Effector memory CD4-positive, alpha-beta T cell (primary cell): ENCODE results near the gene C16orf92.
"Not testable (repeated sequence)": the region's sequence is repeated elsewhere in the genome, so short reads cannot be mapped to it uniquely, and the experiment has no call there.

ENCODE experiments used
- DNase-seq, 3 donors: peaks; one replicate each; pipeline ENCODE4 v3.0.0-alpha.2; 2020
- H3K27ac ChIP-seq: 2 replicates; pipeline ENCODE4 v1.7.0; 2013; ENCODE audit warnings: mild to moderate bottlenecking, low read length, moderate library complexity; ENCODE audit not compliant: insufficient read depth, poor library complexity, severe bottlenecking
- H3K27me3 ChIP-seq: replicated peaks from 2 replicates; pipeline ENCODE4 v1.7.0; 2013; ENCODE audit warnings: mild to moderate bottlenecking, low read length; ENCODE audit not compliant: insufficient read depth, control insufficient read depth, poor library complexity, severe bottlenecking
- H3K36me3 ChIP-seq: 2 replicates; pipeline ENCODE4 v1.7.0; 2013; ENCODE audit warnings: mild to moderate bottlenecking, low read length, moderate library complexity; ENCODE audit not compliant: control insufficient read depth, insufficient read depth
- H3K4me1 ChIP-seq: 2 replicates; pipeline ENCODE4 v1.7.0; 2013; ENCODE audit warnings: low read length, mild to moderate bottlenecking; ENCODE audit not compliant: control insufficient read depth, insufficient read depth, poor library complexity, severe bottlenecking
- H3K4me3 ChIP-seq: 2 replicates; pipeline ENCODE4 v1.7.0; 2013; ENCODE audit warnings: low read length, low read depth, mild to moderate bottlenecking; ENCODE audit not compliant: insufficient read depth, poor library complexity, severe bottlenecking
- H3K9me3 ChIP-seq: 2 replicates; pipeline ENCODE4 v1.7.0; 2013; ENCODE audit warnings: mild to moderate bottlenecking, low read length, moderate library complexity; ENCODE audit not compliant: control insufficient read depth

The C16orf92 gene

DNA sequence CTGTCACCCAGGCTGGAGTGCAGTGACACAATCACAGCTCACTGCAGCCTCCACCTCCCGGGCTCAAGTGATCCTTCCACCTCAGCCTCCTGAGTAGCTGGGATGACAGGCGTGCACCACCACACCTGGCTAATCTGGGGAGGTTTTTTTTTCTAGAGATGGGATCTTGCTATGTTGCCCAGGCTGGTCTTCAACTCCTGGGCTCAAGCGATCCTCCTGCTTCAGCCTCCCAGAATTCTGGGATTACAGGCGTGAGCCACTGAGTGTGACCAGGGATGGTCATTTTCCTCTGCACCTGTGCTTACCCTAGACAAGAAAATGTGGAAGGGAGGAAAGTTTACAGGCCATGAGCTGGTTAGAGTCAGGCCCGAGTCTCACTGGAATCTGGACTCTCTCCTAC is 17.7 kb downstream of the C16orf92 start:
- not testable (repeated sequence) for H3K4me1 ChIP-seq, H3K9me3 ChIP-seq, DNase-seq

DNA sequence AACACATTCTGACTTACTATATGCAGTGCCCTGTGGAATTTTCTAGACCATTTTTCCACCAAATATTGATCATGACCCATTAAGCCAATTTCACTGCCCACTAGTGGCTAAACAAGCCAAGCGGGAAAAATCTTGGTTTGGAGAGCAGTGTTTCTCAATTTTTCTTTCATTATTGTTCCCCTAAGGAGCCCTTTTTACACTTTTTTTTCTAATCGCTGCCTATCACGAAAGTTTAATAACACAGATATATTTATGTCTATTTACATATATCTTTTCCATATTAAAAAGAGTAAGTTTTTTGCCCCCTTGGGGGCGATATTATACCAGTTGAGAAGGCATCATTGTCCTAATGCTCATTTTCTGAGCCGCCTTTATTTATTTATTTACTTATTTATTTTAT is 18.8 kb downstream of the C16orf92 start:
- no peaks in the 10 kb centered on the region for H3K9me3 ChIP-seq
- DNase-seq: no peak
- no peaks in the 10 kb centered on the region for H3K27me3 ChIP-seq
- no peak overlapping the region for H3K27ac ChIP-seq
- H3K4me3 ChIP-seq: no peak overlapping the region
- no peaks in the 10 kb centered on the region for H3K4me1 ChIP-seq
- no peaks in the 10 kb centered on the region for H3K36me3 ChIP-seq

More for the DNA sequence above, 17.7 kb downstream of the C16orf92 start:
- H3K27ac ChIP-seq, H3K36me3 ChIP-seq, H3K4me3 ChIP-seq, H3K27me3 ChIP-seq: not testable (repeated sequence)

DNA sequence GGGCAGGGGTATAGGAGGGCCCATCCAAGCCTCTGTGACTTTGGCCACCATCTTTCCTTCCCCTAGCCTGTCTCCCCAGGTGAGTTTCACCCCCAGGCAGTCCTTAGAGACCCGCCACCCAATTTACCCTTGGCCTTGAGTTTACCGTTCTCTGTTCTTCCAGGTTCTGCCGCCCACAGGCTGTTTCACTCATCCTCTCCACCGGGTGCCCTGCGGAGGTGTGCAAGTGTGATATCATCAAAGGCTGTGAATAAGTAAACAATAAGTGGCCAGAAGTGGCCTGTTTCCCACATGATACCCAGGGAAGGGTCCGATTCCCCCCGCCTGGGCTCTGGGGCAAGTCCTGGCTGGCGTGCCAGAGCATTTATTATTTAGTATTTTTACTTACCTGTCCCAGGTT is 23.2 kb downstream of the C16orf92 start:
- Histone ChIP-seq H3K27me3 (no peaks in the 10 kb centered on the region), H3K4me3 (no peak overlapping the region), H3K9me3 (no peaks in the 10 kb centered on the region), H3K4me1 (no peaks in the 10 kb centered on the region), H3K27ac (no peak overlapping the region), H3K36me3 (no peaks in the 10 kb centered on the region)
- DNase-seq: no peak

DNA sequence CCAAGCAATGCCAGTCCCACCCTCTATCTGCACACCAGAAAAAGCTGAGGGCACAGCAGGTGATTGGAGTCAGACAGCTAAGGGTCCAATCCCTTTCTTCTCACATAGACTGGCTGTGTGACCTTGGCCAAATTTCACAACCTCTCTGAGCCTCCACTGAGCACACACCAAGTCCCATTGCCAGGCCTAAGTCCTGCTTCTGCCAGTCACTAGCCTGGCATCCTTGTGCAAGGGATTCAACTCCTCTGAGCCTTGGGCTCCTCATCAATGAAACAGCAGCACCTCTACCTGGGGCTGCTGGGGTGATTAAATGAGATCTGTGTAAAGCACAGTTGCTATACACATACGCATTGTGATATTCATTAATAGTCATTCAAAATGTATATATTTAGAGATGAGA is 23.6 kb downstream of the C16orf92 start:
- Histone ChIP-seq H3K9me3 (no peaks in the 10 kb centered on the region), H3K4me3 (no peak overlapping the region), H3K27ac (no peak overlapping the region), H3K4me1 (no peaks in the 10 kb centered on the region), H3K27me3 (no peaks in the 10 kb centered on the region), H3K36me3 (no peaks in the 10 kb centered on the region)
- DNase-seq: no peak

DNA sequence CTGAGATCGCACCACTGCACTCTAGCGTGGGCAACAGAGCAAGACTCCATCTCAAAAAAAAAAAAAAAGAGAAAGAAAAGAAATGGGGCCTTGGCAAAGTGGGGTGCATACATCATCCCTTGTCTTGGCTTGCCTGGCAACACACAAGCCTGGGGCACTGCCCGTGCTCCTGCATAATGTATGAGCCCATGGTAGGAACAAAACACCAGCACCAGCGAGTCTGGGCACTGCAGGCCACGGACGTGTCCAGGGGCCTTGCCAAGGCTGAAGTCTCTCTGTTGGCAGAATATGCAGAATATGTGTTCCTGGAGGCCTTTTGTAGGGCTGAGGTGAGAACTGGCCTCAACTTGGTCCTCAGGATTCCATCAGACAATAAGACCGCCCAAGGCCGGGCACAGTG is 26.9 kb downstream of the C16orf92 start:
- Histone ChIP-seq H3K9me3 (no peaks in the 10 kb centered on the region), H3K4me1 (peaks cover 8% of the 10 kb centered on the region), H3K36me3 (no peaks in the 10 kb centered on the region), H3K27ac (no peak overlapping the region), H3K4me3 (no peak overlapping the region), H3K27me3 (no peaks in the 10 kb centered on the region)
- DNase-seq: no peak

DNA sequence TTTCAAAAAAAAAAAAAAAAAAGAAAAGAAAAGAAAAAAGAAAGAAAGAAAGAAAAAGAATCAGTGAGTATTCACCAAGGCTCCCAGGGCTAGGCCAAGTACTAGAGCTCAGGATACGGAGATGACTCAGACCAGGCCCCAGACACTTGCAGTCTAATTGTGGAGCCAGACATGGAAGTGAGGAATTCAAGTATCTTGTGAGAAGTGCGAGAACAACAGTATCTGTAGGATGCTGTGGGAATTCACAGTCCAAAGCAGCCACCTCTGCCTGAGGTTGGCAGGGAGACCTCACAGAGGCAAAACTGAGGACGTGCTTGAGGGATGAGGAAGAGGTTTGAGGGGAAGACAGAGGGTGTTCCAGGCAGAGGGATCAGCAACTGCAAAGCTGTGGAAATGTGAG is 28.5 kb downstream of the C16orf92 start:
- Histone ChIP-seq H3K36me3 (no peaks in the 10 kb centered on the region), H3K27ac (no peak overlapping the region)
- no peak for DNase-seq

DNA sequence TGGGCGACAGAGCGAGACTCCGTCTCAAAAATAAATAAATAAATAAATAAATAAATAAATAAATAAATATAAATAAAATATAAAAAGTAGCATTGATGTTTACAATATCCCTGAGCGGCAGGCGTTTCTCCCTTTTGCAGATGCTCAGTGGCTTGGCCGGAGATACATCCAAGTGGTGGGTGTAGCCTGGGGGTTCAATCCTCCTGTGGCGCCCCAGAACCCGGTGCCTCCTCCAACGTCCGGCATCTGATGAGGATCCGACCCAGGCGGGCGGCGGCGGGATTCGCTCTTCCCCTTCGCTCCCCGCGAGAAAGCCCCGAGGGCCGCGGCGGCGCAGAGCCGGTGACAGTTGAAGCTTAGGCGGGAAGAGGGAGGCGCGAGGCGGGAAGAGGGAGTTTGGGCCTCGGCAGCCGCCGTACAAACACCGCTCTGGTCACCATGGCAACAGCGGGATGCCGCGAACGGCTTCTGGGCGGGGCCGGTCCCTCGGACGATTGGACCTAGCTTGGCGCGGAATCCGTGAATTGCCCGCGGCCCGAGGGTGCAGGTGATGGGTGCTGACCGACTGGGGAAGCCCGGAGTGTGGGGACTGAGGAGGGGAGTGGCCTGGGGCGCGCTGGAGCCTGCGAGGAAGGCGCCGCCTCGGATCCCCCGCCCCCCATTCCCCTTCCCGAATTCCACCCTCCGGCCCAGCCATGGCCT is 29.8 kb downstream of the C16orf92 start:
- H3K4me3 ChIP-seq: peak overlapping the region; percentile 64
- peaks cover 11% of the 10 kb centered on the region for H3K4me1 ChIP-seq
- peak overlapping the region; percentile 2 for H3K27ac ChIP-seq
- no peaks in the 10 kb centered on the region for H3K27me3 ChIP-seq
- no peaks in the 10 kb centered on the region for H3K9me3 ChIP-seq
- DNase-seq: peak; percentile 76 to 82 (median 79)
- H3K36me3 ChIP-seq: no peaks in the 10 kb centered on the region

More for the DNA sequence above, 28.5 kb downstream of the C16orf92 start:
- no peaks in the 10 kb centered on the region for H3K9me3 ChIP-seq
- H3K4me1 ChIP-seq: peaks cover 11% of the 10 kb centered on the region
- H3K4me3 ChIP-seq: no peak overlapping the region
- H3K27me3 ChIP-seq: no peaks in the 10 kb centered on the region

- DNase-seq: no peak
- peaks cover 11% of the 10 kb centered on the region for H3K4me1 ChIP-seq
- H3K27ac ChIP-seq: peak overlapping the region; percentile 2
- H3K36me3 ChIP-seq: no peaks in the 10 kb centered on the region
- peak overlapping the region; percentile 64 for H3K4me3 ChIP-seq
- H3K9me3 ChIP-seq: no peaks in the 10 kb centered on the region
- no peaks in the 10 kb centered on the region for H3K27me3 ChIP-seq
Observed at GRCh38 chr16:30053376-30054015, 30.5 kb downstream of the C16orf92 start.

GRCh38 chr16:30054451-30054850 is 31.5 kb downstream of the C16orf92 start:
- H3K36me3 ChIP-seq: no peaks in the 10 kb centered on the region
- H3K4me3 ChIP-seq: no peak overlapping the region
- DNase-seq: no peak
- no peaks in the 10 kb centered on the region for H3K9me3 ChIP-seq
- H3K4me1 ChIP-seq: peaks cover 11% of the 10 kb centered on the region
- no peaks in the 10 kb centered on the region for H3K27me3 ChIP-seq
- H3K27ac ChIP-seq: no peak overlapping the region

- H3K27me3 ChIP-seq: no peaks in the 10 kb centered on the region
- peaks cover 11% of the 10 kb centered on the region for H3K4me1 ChIP-seq
- no peaks in the 10 kb centered on the region for H3K36me3 ChIP-seq
- H3K9me3 ChIP-seq: no peaks in the 10 kb centered on the region
- no peak overlapping the region for H3K4me3 ChIP-seq
- peak in 1 of 3 donors; percentile 28 for DNase-seq
- no peak overlapping the region for H3K27ac ChIP-seq
Observed at GRCh38 chr16:30054959-30055553, 32.1 kb downstream of the C16orf92 start.
